Fibroblast of the aortic adventitia (primary cell): ENCODE results near the gene ZC4H2. TPM values are rescaled to one million over a fixed set of nuclear protein-coding genes. Genes with fewer than 3 reads are reported as not detected.
"Not testable (repeated sequence)": the region's sequence is repeated elsewhere in the genome, so short reads cannot be mapped to it uniquely, and the experiment has no call there.

Source experiments
- DNase-seq: peaks from one replicate; pipeline ENCODE4 v3.0.0-alpha.2; 2010; ENCODE audit warnings: low read depth
- H3K4me3 ChIP-seq: 2 replicates; pipeline ENCODE4 v1.5.1; 2011; ENCODE audit warnings: low read depth, mild to moderate bottlenecking, control low read depth, low read length, moderate library complexity
- total RNA-seq: library from RNA; depleted of rRNA; stranded (reverse); fragments of >200 nt; gene quantifications from 2 replicates; pipeline ENCODE4 v1.2.3, GENCODE V29; 2012; ENCODE audit warnings: low replicate concordance
- TF ChIP-seq, protein P1 (sequence below): IDR thresholded peaks from 2 replicates; pipeline ENCODE4 v1.5.1; 2011; ENCODE audit warnings: mild to moderate bottlenecking, low read length, control low read depth, inconsistent platforms; ENCODE audit not compliant: insufficient read depth

Gene ZC4H2, protein sequence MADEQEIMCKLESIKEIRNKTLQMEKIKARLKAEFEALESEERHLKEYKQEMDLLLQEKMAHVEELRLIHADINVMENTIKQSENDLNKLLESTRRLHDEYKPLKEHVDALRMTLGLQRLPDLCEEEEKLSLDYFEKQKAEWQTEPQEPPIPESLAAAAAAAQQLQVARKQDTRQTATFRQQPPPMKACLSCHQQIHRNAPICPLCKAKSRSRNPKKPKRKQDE
- 7.5 and 13.2 TPM in 2 replicates for total RNA-seq

DNA sequence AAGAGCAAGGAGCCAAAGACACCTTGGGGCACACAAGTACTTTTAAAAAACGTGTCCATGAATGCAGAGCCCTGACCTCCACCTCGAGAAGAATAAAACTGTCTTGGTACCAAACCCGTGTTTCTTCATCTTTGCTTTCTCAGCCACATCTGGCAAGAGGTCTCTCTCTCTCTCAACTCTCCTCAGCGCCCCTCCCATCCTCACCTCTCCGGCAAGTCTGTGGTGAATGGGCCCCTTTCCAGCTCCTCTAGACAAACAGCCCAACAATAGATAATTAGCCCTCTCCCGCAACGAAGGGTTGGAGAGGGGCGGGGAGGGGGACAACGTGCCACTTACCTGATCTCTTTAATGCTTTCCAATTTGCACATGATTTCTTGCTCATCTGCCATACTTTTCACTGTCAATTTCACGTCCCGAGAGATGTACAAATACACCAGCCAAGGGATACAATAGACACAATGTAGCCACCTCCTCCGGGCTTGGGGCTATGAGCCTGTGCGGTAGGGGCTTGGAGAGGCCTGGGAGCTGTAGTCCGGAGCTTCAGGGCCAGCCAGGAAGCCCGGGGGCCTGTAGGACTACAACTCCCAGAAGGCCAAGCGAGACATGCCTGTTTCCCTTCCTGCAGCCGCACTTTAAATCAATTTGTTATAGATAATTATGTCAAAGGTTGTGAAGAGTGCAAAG lies at the start of gene ZC4H2:
Gene ZC4H2, minus strand, starts transcription at position 462 of the 684 bp plus-strand sequence. Its CDS starts 73 bp downstream, at position 389.
- peak; percentile 66 for DNase-seq
- TF ChIP-seq, protein P1, sequence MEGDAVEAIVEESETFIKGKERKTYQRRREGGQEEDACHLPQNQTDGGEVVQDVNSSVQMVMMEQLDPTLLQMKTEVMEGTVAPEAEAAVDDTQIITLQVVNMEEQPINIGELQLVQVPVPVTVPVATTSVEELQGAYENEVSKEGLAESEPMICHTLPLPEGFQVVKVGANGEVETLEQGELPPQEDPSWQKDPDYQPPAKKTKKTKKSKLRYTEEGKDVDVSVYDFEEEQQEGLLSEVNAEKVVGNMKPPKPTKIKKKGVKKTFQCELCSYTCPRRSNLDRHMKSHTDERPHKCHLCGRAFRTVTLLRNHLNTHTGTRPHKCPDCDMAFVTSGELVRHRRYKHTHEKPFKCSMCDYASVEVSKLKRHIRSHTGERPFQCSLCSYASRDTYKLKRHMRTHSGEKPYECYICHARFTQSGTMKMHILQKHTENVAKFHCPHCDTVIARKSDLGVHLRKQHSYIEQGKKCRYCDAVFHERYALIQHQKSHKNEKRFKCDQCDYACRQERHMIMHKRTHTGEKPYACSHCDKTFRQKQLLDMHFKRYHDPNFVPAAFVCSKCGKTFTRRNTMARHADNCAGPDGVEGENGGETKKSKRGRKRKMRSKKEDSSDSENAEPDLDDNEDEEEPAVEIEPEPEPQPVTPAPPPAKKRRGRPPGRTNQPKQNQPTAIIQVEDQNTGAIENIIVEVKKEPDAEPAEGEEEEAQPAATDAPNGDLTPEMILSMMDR, result no peak
- H3K4me3 ChIP-seq, result peak within 1 kb of the TSS; percentile 69

DNA sequence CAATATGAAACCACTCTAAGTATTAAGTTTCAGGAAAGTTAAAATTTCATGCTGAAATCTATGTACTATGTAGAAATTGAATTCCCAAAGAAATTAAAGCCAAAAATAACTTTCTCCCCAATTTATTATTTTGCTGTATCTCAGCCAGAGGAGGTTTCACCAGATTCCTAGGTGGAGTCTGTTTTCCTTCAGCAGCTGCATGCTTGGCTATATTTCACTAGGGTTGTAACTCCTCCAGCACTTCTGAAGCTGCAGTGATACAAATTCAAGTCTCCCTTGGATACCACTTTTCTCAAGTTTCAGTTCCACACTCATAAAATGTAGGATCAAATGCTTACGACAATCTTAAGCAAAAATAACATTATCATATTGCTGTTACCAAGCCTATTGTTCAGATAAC lies 41.2 kb upstream of the ZC4H2 start:
- DNase-seq, result peak; percentile 1
- TF ChIP-seq, protein P1, result no peak
- no peak overlapping the region for H3K4me3 ChIP-seq

DNA sequence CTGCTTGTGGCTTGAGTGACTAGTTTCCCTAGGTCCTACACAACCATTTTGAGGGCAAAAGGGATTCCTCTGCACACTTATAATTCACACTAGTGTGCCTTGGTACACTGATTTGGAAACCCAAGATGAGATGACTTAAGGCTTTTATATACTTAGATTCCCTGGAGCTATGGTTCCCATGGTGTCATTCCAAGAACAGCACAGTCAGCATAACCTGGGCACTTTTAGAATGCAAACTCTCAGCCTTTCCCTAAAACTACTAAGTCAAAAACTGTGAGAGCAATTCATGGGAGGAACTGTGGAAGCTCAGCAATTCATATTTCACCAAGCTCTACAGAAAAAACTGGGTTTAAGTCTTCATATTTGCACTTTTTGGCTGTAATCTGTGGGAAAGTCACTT lies 38.0 kb upstream of the ZC4H2 start:
- no peak overlapping the region for H3K4me3 ChIP-seq
- DNase-seq, result no peak
- TF ChIP-seq, protein P1, result no peak

DNA sequence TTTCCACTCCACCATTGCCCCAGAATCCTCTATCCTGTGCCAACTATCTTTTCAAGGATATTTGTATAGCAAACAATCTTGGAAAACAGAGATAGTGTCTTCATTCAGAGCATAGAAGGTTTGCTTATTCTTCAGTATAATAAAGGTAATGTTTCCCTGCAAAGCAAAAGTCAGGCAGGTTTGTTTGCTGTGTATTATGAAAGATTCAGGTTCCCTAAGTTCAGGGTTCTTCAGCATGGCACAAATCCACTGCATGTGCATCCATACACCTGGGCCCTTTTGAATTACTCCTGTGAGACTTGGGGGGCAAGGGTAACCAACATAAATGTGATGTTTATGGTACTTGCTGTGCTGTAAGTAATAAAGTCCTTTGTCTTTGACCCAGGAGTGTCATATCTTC lies 33.2 kb upstream of the ZC4H2 start:
- TF ChIP-seq, protein P1, result no peak

DNA sequence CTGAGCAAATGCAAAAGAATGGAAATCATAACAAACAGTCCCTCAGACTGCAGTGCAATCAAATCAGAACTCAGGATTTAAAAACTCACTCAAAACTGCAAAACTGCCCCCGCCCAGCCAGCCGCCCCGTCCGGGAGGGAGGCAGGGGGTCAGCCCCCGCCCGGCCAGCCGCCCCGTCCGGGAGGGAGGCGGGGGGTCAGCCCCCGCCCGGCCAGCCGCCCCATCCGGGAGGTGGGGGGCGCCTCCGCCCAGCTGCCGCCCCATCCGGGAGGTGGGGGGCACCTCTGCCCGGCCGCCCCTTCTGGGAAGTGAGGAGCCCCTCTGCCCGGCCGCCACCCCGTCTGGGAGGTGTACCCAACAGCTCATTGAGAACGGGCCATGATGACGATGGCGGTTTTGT lies 26.0 kb upstream of the ZC4H2 start:
- DNase-seq, H3K4me3 ChIP-seq: not testable (repeated sequence)

More for the DNA sequence above, 33.2 kb upstream of the ZC4H2 start:
- no peak overlapping the region for H3K4me3 ChIP-seq
- no peak for DNase-seq

DNA sequence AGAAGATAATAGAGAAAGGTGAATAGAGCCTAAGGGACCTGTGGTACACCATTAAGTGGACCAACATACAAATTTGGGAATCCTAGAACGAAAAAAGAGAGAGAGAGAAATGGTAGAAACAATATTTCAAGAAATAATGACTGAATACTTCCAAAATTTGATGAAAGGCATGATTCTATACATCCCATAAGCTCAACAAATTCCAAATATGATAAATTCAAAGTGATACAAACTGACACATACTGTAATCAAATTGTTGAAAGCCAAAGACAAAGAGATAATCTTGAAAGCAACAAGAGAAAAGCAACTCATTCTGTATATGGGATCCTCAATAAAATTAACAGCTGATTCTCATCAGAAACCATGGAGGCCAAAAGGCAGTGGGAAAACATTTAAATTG lies 20.6 kb upstream of the ZC4H2 start:
- DNase-seq, result no peak
- no peak overlapping the region for H3K4me3 ChIP-seq
- TF ChIP-seq, protein P1, result no peak

DNA sequence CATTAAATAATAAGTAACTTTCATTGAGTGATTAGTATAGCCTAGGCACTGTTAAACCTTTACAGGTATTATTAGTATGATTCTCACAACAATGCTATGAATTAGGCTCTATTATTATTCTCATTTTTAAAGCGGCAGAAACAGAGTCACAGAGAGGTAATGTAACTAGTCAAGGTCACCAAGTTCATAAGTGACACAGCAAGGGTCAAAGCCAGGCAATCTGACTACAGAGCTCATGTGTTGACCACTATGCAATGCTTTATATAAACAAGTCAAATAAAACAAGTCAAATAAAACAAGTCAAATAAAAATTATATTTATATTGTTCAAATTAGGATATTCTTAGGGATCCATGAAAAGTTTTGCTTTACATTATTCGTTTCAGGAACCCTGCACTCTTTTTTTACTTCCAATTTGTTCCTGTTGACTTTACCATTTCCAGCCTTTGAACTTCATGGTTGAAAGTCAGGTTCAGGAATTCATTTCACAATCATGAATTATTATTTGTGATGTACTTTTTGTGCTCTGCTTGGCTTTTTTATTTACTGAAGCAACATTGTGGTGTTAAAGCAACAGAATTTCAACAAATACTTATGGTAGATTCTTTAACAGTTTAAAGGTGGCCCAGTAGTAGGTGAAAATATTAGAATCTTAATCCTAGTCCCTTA lies 18.0 kb upstream of the ZC4H2 start:
- DNase-seq, result no peak
- TF ChIP-seq, protein P1, result no peak
- H3K4me3 ChIP-seq, result no peak overlapping the region
